Inferior parietal cortex (tissue), 1 donor: Measurements from ENCODE around the gene TEX264.

ENCODE experiments used
- DNase-seq: peaks from one replicate; pipeline ENCODE4 v3.0.0-alpha.2; 2016; ENCODE audit errors: extremely low spot score

The TEX264 gene

GRCh38 chr3:51675201-51675611, 4.2 kb downstream of the TEX264 start:
- DNase-seq = no peak

GRCh38 chr3:51676102-51676640, 5.1 kb downstream of the TEX264 start:
- no peak for DNase-seq

GRCh38 chr3:51677358-51677757, 6.3 kb downstream of the TEX264 start:
- DNase-seq = no peak

- DNase-seq = no peak
These were observed 7.1 kb downstream of the TEX264 start for GRCh38 chr3:51678186-51678585.

GRCh38 chr3:51678641-51679040, 7.6 kb downstream of the TEX264 start:
- DNase-seq = no peak

- no peak for DNase-seq
These were observed 8.3 kb downstream of the TEX264 start for GRCh38 chr3:51679318-51679717.

- no peak for DNase-seq
These were observed 8.7 kb downstream of the TEX264 start for GRCh38 chr3:51679777-51680176.

GRCh38 chr3:51680196-51680595, 9.1 kb downstream of the TEX264 start:
- DNase-seq = no peak

GRCh38 chr3:51680663-51681230, 9.7 kb downstream of the TEX264 start:
- DNase-seq = no peak

- DNase-seq = no peak
These were observed 10.4 kb downstream of the TEX264 start for GRCh38 chr3:51681453-51681852.

GRCh38 chr3:51682079-51682478, 11.0 kb downstream of the TEX264 start:
- peak; percentile 77 for DNase-seq

GRCh38 chr3:51682526-51682925, 11.5 kb downstream of the TEX264 start:
- no peak for DNase-seq

GRCh38 chr3:51683566-51683965, 12.5 kb downstream of the TEX264 start:
- no peak for DNase-seq

GRCh38 chr3:51684971-51685751, 14.1 kb downstream of the TEX264 start:
- DNase-seq = no peak

- no peak for DNase-seq
These were observed 15.0 kb downstream of the TEX264 start for GRCh38 chr3:51686056-51686455.

- no peak for DNase-seq
These were observed 15.6 kb downstream of the TEX264 start for GRCh38 chr3:51686512-51687215.

GRCh38 chr3:51687431-51688205, 16.6 kb downstream of the TEX264 start:
- no peak for DNase-seq

- DNase-seq = no peak
These were observed 17.2 kb downstream of the TEX264 start for GRCh38 chr3:51688206-51688600.

GRCh38 chr3:51691021-51691420, 20.0 kb downstream of the TEX264 start:
- no peak for DNase-seq

GRCh38 chr3:51691949-51692348, 20.9 kb downstream of the TEX264 start:
- DNase-seq = no peak

- DNase-seq = no peak
These were observed 21.9 kb downstream of the TEX264 start for GRCh38 chr3:51692980-51693395.

GRCh38 chr3:51696954-51697353, 25.9 kb downstream of the TEX264 start:
- peak; percentile 61 for DNase-seq
